HepG2 (cell line): ENCODE data around the gene FRS2. TPM values are rescaled to one million over a fixed set of nuclear protein-coding genes. Genes with fewer than 3 reads are reported as not detected.

Experiments used
- microRNA-seq: library from miRNA; unstranded; fragments of <30 nt; microRNA quantifications from one replicate; pipeline ENCODE4, GENCODE V29; 2020
- polyA plus RNA-seq, 8 experiments: library from polyadenylated mRNA; depleted of rRNA in 3 of 8; stranded (reverse) in 7 of 8; unstranded in 1 of 8; fragments of >200 nt; fragmentation: Illumina TruSeq in 4 of 8; extraction: Trizol in 4 of 8; gene quantifications; 2 replicates each; pipeline versions ENCODE4 v1.2.1 to v1.2.3, GENCODE V29; 2011 to 2016; ENCODE audit warnings: low read depth in 4 of 8, missing spikeins in 1 of 8, mixed read lengths in 1 of 8; ENCODE audit not compliant: insufficient read depth in 1 of 8
- small RNA-seq, 3 experiments: library from RNA; depleted of rRNA; stranded (forward); fragments of <200 nt; gene quantifications; one replicate each; pipeline ENCODE3, GENCODE V24; 2012; ENCODE audit warnings: low read depth in 2 of 3, low replicate concordance in 1 of 3; ENCODE audit not compliant: insufficient read length in 3 of 3, insufficient read depth in 2 of 3
- total RNA-seq, 5 experiments: library from RNA; depleted of rRNA; stranded (reverse); fragments of >200 nt; fragmentation: Illumina TruSeq; extraction: Trizol; gene quantifications; 2 replicates each; pipeline ENCODE4 v1.2.3, GENCODE V29; 2016; ENCODE audit warnings: low read depth in 1 of 5
- TF ChIP-seq, protein P1 (sequence below): sonication (generic); formaldehyde crosslinking; IDR thresholded peaks from 2 replicates; pipeline ENCODE4 v1.9.0; 2021; ENCODE audit warnings: missing genetic modification reagents, borderline replicate concordance

Gene FRS2
- total and polyA plus RNA-seq, 2 of the 13 experiments (the other 11 are each of a cell fraction or from before 2014, with no cell fraction given), result 8.3 to 16.8 TPM

DNA sequence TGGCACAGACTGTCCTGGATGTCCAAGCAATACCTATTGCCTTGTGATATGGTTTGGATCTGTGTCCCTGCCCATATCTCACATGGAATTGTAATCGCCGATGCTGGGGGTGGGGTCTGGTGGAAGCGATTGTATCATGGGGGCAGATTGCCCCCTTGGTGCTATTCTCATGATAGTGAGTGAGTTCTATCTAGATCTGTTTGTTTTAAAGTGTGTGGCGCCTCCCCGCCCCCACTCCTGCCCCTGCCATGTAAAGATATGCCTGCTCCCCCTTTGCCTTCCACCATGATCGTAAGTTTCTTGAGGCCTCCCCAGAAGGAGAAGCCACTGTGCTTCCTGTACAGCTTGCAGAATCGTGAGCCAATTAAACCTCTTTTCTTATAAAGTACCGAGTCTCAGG is 157.3 kb downstream of the FRS2 start (continued):
- TF ChIP-seq, protein P1, sequence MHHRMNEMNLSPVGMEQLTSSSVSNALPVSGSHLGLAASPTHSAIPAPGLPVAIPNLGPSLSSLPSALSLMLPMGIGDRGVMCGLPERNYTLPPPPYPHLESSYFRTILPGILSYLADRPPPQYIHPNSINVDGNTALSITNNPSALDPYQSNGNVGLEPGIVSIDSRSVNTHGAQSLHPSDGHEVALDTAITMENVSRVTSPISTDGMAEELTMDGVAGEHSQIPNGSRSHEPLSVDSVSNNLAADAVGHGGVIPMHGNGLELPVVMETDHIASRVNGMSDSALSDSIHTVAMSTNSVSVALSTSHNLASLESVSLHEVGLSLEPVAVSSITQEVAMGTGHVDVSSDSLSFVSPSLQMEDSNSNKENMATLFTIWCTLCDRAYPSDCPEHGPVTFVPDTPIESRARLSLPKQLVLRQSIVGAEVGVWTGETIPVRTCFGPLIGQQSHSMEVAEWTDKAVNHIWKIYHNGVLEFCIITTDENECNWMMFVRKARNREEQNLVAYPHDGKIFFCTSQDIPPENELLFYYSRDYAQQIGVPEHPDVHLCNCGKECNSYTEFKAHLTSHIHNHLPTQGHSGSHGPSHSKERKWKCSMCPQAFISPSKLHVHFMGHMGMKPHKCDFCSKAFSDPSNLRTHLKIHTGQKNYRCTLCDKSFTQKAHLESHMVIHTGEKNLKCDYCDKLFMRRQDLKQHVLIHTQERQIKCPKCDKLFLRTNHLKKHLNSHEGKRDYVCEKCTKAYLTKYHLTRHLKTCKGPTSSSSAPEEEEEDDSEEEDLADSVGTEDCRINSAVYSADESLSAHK (CRISPR knock-in tag), result no peak

Small RNAs within 50 kb of the gene (microRNA-seq; reads per million reads assigned to microRNA genes)
- gene MIR3913-1 (not detected), gene MIR3913-2 (not detected)

Small RNAs within 50 kb of the gene (small RNA-seq; reads per million reads assigned to genes)
- gene MIR3913-1, result 0 reads per million in 3 experiments

Other genes with a start within 250 kb of the FRS2 start
- gene CPSF6, start 230.8 kb upstream of the FRS2 start, total RNA-seq (2016; rRNA removed; fragmentation: Illumina TruSeq; extraction: Trizol), result 61.1 and 71.0 TPM in 2 replicates
- gene CPSF6, start 230.8 kb upstream of the FRS2 start, polyA plus RNA-seq (2011; rRNA removed), result 41.1 and 41.8 TPM in 2 replicates
- gene LYZ, start 122.0 kb upstream of the FRS2 start, total RNA-seq (2016; rRNA removed; fragmentation: Illumina TruSeq; extraction: Trizol), result 1,312 and 2,054 TPM in 2 replicates
- 1,560 and 1,788 TPM in 2 replicates for gene LYZ, start 122.0 kb upstream of the FRS2 start, polyA plus RNA-seq (2011; rRNA removed)
- 45.0 and 51.7 TPM in 2 replicates for gene YEATS4, start 110.6 kb upstream of the FRS2 start, total RNA-seq (2016; rRNA removed; fragmentation: Illumina TruSeq; extraction: Trizol)
- gene YEATS4, start 110.6 kb upstream of the FRS2 start, polyA plus RNA-seq (2011; rRNA removed), result 10.0 and 16.8 TPM in 2 replicates
- 388 and 601 TPM in 2 replicates for gene CCT2, start 115.1 kb downstream of the FRS2 start, total RNA-seq (2016; rRNA removed; fragmentation: Illumina TruSeq; extraction: Trizol)
- gene CCT2, start 115.1 kb downstream of the FRS2 start, polyA plus RNA-seq (2011; rRNA removed), result 153 and 209 TPM in 2 replicates
- gene LRRC10, start 140.5 kb downstream of the FRS2 start, total RNA-seq (2016; rRNA removed; fragmentation: Illumina TruSeq; extraction: Trizol), result not detected in 2 replicates
- gene LRRC10, start 140.5 kb downstream of the FRS2 start, polyA plus RNA-seq (2011; rRNA removed), result not detected in 2 replicates
- gene BEST3, start 228.9 kb downstream of the FRS2 start, total RNA-seq (2016; rRNA removed; fragmentation: Illumina TruSeq; extraction: Trizol), result not detected in 2 replicates
- not detected in 2 replicates for gene BEST3, start 228.9 kb downstream of the FRS2 start, polyA plus RNA-seq (2011; rRNA removed)